ENCODE results near the gene PPP1R16B. TPM values are rescaled to one million over a fixed set of nuclear protein-coding genes. Genes with fewer than 3 reads are reported as not detected.
A peak's percentile ranks its signal among the peaks of the same experiment; 100 is the strongest.

The PPP1R16B gene
- total RNA-seq, 2 experiments from 2014 or later: 87.6 to 91.1 TPM

- Histone ChIP-seq H3K36me3 (ENCODE audit: insufficient read depth, low read length) (peaks cover 35% of the 10 kb centered on the region), H3K27ac (ENCODE audit: low read depth in 1 of 2, low read length in 2 of 2) (no peak overlapping the region), H3K4me1 (ENCODE audit: insufficient read depth, low read length) (peaks cover 55% of the 10 kb centered on the region), H3K4me3 (ENCODE audit: low read length) (no peak overlapping the region), H3K9me3 (ENCODE audit: control insufficient read depth in 1 of 2, insufficient read depth in 1 of 2, low read length in 2 of 2) (peaks cover 0 to 5% of the 10 kb centered on the region in 2 experiments), H3K27me3 (ENCODE audit: control insufficient read depth in 1 of 2, insufficient read depth in 2 of 2, low read length in 2 of 2) (no peaks in the 10 kb centered on the region)
- Mint-ChIP-seq H3K36me3 (ENCODE audit: low read depth) (peaks cover 66% of the 10 kb centered on the region), H3K27me3 (no peaks in the 10 kb centered on the region), H3K27ac (peak overlapping the region; percentile 11), H3K9me3 (no peaks in the 10 kb centered on the region), H3K4me3 (no peak overlapping the region), H3K4me1 (ENCODE audit: low read depth) (peaks cover 80% of the 10 kb centered on the region)
- no peak for TF ChIP-seq CTCF (IDR thresholded peaks at IDR 0.05)
- intact Hi-C loops (cut with DNase I, micrococcal nuclease): no loop called here
- POLR2A ChIA-PET: interaction anchor here (1.3 to 2.2 kb wide), 3 partner anchors 8 to 52 kb away, joined by 3 to 6 read pairs (median 4); partner anchors contain the start of gene PPP1R16B
- CTCF ChIA-PET: interaction anchor here (0.9 kb wide), 1 partner anchor 18 kb away, joined by 3 read pairs; no protein-coding TSS in a partner anchor
- no peak for DNase-seq
- ATAC-seq (ENCODE audit: poor library complexity): no peak
Measured at GRCh38 chr20:38815446-38815845, 9.9 kb downstream of the PPP1R16B start.

- Histone ChIP-seq H3K9me3 (ENCODE audit: control insufficient read depth in 1 of 2, insufficient read depth in 1 of 2, low read length in 2 of 2) (peaks cover 8 to 10% of the 10 kb centered on the region in 2 experiments), H3K36me3 (ENCODE audit: insufficient read depth, low read length) (peaks cover 32% of the 10 kb centered on the region), H3K27me3 (ENCODE audit: control insufficient read depth in 1 of 2, insufficient read depth in 2 of 2, low read length in 2 of 2) (no peaks in the 10 kb centered on the region), H3K4me3 (ENCODE audit: low read length) (no peak overlapping the region), H3K27ac (ENCODE audit: low read depth in 1 of 2, low read length in 2 of 2) (no peak overlapping the region), H3K4me1 (ENCODE audit: insufficient read depth, low read length) (peaks cover 31% of the 10 kb centered on the region)
- intact Hi-C loops (cut with DNase I, micrococcal nuclease): no loop called here
- no peak for TF ChIP-seq CTCF (IDR thresholded peaks at IDR 0.05)
- ATAC-seq (ENCODE audit: poor library complexity): no peak
- H3K4me3 Mint-ChIP-seq: no peak overlapping the region
- CTCF ChIA-PET: no interaction called here
- H3K27ac Mint-ChIP-seq: peak overlapping the region; percentile 9
- H3K9me3 Mint-ChIP-seq: peaks cover 7% of the 10 kb centered on the region
- no peak for DNase-seq
- H3K27me3 Mint-ChIP-seq: no peaks in the 10 kb centered on the region
- peaks cover 75% of the 10 kb centered on the region for H3K36me3 Mint-ChIP-seq (ENCODE audit: low read depth)
- peaks cover 73% of the 10 kb centered on the region for H3K4me1 Mint-ChIP-seq (ENCODE audit: low read depth)
- POLR2A ChIA-PET: interaction anchor here (0.5 to 2.2 kb wide), 3 partner anchors 11 to 56 kb away, joined by 3 to 12 read pairs (median 6); partner anchors contain the start of gene PPP1R16B
Measured at GRCh38 chr20:38818113-38819065, 12.9 kb downstream of the PPP1R16B start.

GRCh38 chr20:38825571-38825900 lies 20.0 kb downstream of the PPP1R16B start:
- peaks cover 7% of the 10 kb centered on the region for H3K9me3 Mint-ChIP-seq
- TF ChIP-seq CTCF (IDR thresholded peaks at IDR 0.05): no peak
- Histone ChIP-seq H3K4me1 (ENCODE audit: insufficient read depth, low read length) (peaks cover 56% of the 10 kb centered on the region), H3K36me3 (ENCODE audit: insufficient read depth, low read length) (peaks cover 57% of the 10 kb centered on the region), H3K27me3 (ENCODE audit: control insufficient read depth in 1 of 2, insufficient read depth in 2 of 2, low read length in 2 of 2) (no peaks in the 10 kb centered on the region), H3K4me3 (ENCODE audit: low read length) (no peak overlapping the region), H3K27ac (ENCODE audit: low read depth in 1 of 2, low read length in 2 of 2) (no peak overlapping the region), H3K9me3 (ENCODE audit: control insufficient read depth in 1 of 2, insufficient read depth in 1 of 2, low read length in 2 of 2) (peaks cover 4 to 8% of the 10 kb centered on the region in 2 experiments)
- H3K36me3 Mint-ChIP-seq (ENCODE audit: low read depth): peaks cover 78% of the 10 kb centered on the region
- intact Hi-C loops (cut with DNase I, micrococcal nuclease): no loop called here
- CTCF ChIA-PET: no interaction called here
- peaks cover 90% of the 10 kb centered on the region for H3K4me1 Mint-ChIP-seq (ENCODE audit: low read depth)
- H3K4me3 Mint-ChIP-seq: no peak overlapping the region
- POLR2A ChIA-PET: no interaction called here
- peak overlapping the region; percentile 81 for H3K27ac Mint-ChIP-seq
- H3K27me3 Mint-ChIP-seq: no peaks in the 10 kb centered on the region
- ATAC-seq (ENCODE audit: poor library complexity) (no peak), DNase-seq (no peak)

Data from CD4-positive, alpha-beta T cell (primary cell).